ENCODE results near the gene INTS12.

- TF ChIP-seq CTCF (IDR thresholded peaks at IDR 0.05) (no peak), POLR2A (IDR thresholded peaks at IDR 0.05; ENCODE audit: low read depth) (no peak)
Observed at GRCh38 chr4:105709081-105709450, 577 bp upstream of the INTS12 start.
